Measurements from ENCODE around the gene GCC1. TPM values are rescaled to one million over a fixed set of nuclear protein-coding genes. Genes with fewer than 3 reads are reported as not detected.
"Not testable (repeated sequence)": the region's sequence is repeated elsewhere in the genome, so short reads cannot be mapped to it uniquely, and the experiment has no call there.

GCC1 gene
- polyA plus RNA-seq, 1 donor, result 13.1 TPM

GRCh38 chr7:127541548-127541947 lies 43.8 kb downstream of the GCC1 start:
- H3K4me1 ChIP-seq (ENCODE audit: control insufficient read depth, insufficient read depth, low read length), result no peaks in the 10 kb centered on the region
- H3K4me3 ChIP-seq (ENCODE audit: low read length), result no peak overlapping the region
- peaks cover 14% of the 10 kb centered on the region for H3K27me3 ChIP-seq (ENCODE audit: control insufficient read depth, insufficient read depth, low read length)
- no CpG with 5 or more reads among the region's 4 CpGs for WGBS (ENCODE audit: insufficient coverage, low lambda C conversion rate)
- H3K36me3 ChIP-seq (ENCODE audit: control insufficient read depth, insufficient read depth, low read length), result no peaks in the 10 kb centered on the region
- H3K9me3 ChIP-seq (ENCODE audit: control insufficient read depth, low read depth, low read length), result peaks cover 3% of the 10 kb centered on the region
- DNase-seq, result no peak
- H3K27ac ChIP-seq (ENCODE audit: low read length), result no peak overlapping the region

- WGBS (ENCODE audit: insufficient coverage, low lambda C conversion rate), result no CpG with 5 or more reads among the region's 10 CpGs
These were observed 44.9 kb downstream of the GCC1 start for GRCh38 chr7:127540461-127540860.

GRCh38 chr7:127539116-127539515 lies 46.3 kb downstream of the GCC1 start:
- DNase-seq, result no peak
- Histone ChIP-seq H3K4me1 (ENCODE audit: control insufficient read depth, insufficient read depth, low read length) (no peaks in the 10 kb centered on the region), H3K36me3 (ENCODE audit: control insufficient read depth, insufficient read depth, low read length) (no peaks in the 10 kb centered on the region), H3K27ac (ENCODE audit: low read length) (no peak overlapping the region), H3K4me3 (ENCODE audit: low read length) (no peak overlapping the region), H3K9me3 (ENCODE audit: control insufficient read depth, low read depth, low read length) (no peaks in the 10 kb centered on the region), H3K27me3 (ENCODE audit: control insufficient read depth, insufficient read depth, low read length) (peaks cover 27% of the 10 kb centered on the region)
- 67% methylated on average over 4 of the region's 9 CpGs for whole genome bisulfite sequencing (ENCODE audit: insufficient coverage, low lambda C conversion rate)

More at GRCh38 chr7:127540461-127540860, 44.9 kb downstream of the GCC1 start:
- not testable (repeated sequence) for DNase-seq; H3K4me1 ChIP-seq (ENCODE audit: control insufficient read depth, insufficient read depth, low read length); H3K4me3 ChIP-seq (ENCODE audit: low read length); H3K36me3 ChIP-seq (ENCODE audit: control insufficient read depth, insufficient read depth, low read length); H3K9me3 ChIP-seq (ENCODE audit: control insufficient read depth, low read depth, low read length); H3K27ac ChIP-seq (ENCODE audit: low read length)
- H3K27me3 ChIP-seq (ENCODE audit: control insufficient read depth, insufficient read depth, low read length), result peaks cover 21% of the 10 kb centered on the region

GRCh38 chr7:127536741-127537140 lies 48.7 kb downstream of the GCC1 start:
- H3K36me3 ChIP-seq (ENCODE audit: control insufficient read depth, insufficient read depth, low read length), result no peaks in the 10 kb centered on the region
- no peak overlapping the region for H3K27ac ChIP-seq (ENCODE audit: low read length)
- no peak overlapping the region for H3K4me3 ChIP-seq (ENCODE audit: low read length)
- DNase-seq, result no peak
- H3K27me3 ChIP-seq (ENCODE audit: control insufficient read depth, insufficient read depth, low read length), result peaks cover 32% of the 10 kb centered on the region
- no CpG with 5 or more reads among the region's 16 CpGs for WGBS (ENCODE audit: insufficient coverage, low lambda C conversion rate)
- no peaks in the 10 kb centered on the region for H3K9me3 ChIP-seq (ENCODE audit: control insufficient read depth, low read depth, low read length)
- H3K4me1 ChIP-seq (ENCODE audit: control insufficient read depth, insufficient read depth, low read length), result no peaks in the 10 kb centered on the region

GRCh38 chr7:127536394-127536691 lies 49.1 kb downstream of the GCC1 start:
- Histone ChIP-seq H3K4me3 (ENCODE audit: low read length) (no peak overlapping the region), H3K27ac (ENCODE audit: low read length) (no peak overlapping the region), H3K9me3 (ENCODE audit: control insufficient read depth, low read depth, low read length) (no peaks in the 10 kb centered on the region), H3K27me3 (ENCODE audit: control insufficient read depth, insufficient read depth, low read length) (peaks cover 32% of the 10 kb centered on the region), H3K4me1 (ENCODE audit: control insufficient read depth, insufficient read depth, low read length) (no peaks in the 10 kb centered on the region), H3K36me3 (ENCODE audit: control insufficient read depth, insufficient read depth, low read length) (no peaks in the 10 kb centered on the region)
- no peak for DNase-seq
- 70% methylated on average over 2 of the region's 2 CpGs for WGBS (ENCODE audit: insufficient coverage, low lambda C conversion rate)

- WGBS (ENCODE audit: insufficient coverage, low lambda C conversion rate), result 97% methylated on average over 8 of the region's 11 CpGs
- DNase-seq, result no peak
- no peak overlapping the region for H3K4me3 ChIP-seq (ENCODE audit: low read length)
- H3K27ac ChIP-seq (ENCODE audit: low read length), result no peak overlapping the region
- peaks cover 32% of the 10 kb centered on the region for H3K27me3 ChIP-seq (ENCODE audit: control insufficient read depth, insufficient read depth, low read length)
- no peaks in the 10 kb centered on the region for H3K4me1 ChIP-seq (ENCODE audit: control insufficient read depth, insufficient read depth, low read length)
- H3K36me3 ChIP-seq (ENCODE audit: control insufficient read depth, insufficient read depth, low read length), result no peaks in the 10 kb centered on the region
- no peaks in the 10 kb centered on the region for H3K9me3 ChIP-seq (ENCODE audit: control insufficient read depth, low read depth, low read length)
These were observed 49.6 kb downstream of the GCC1 start for GRCh38 chr7:127535546-127536393.

- Histone ChIP-seq H3K4me1 (ENCODE audit: control insufficient read depth, insufficient read depth, low read length) (no peaks in the 10 kb centered on the region), H3K27ac (ENCODE audit: low read length) (no peak overlapping the region), H3K4me3 (ENCODE audit: low read length) (no peak overlapping the region), H3K36me3 (ENCODE audit: control insufficient read depth, insufficient read depth, low read length) (no peaks in the 10 kb centered on the region), H3K9me3 (ENCODE audit: control insufficient read depth, low read depth, low read length) (no peaks in the 10 kb centered on the region), H3K27me3 (ENCODE audit: control insufficient read depth, insufficient read depth, low read length) (peaks cover 32% of the 10 kb centered on the region)
- WGBS (ENCODE audit: insufficient coverage, low lambda C conversion rate), result no CpG with 5 or more reads among the region's 5 CpGs
- no peak for DNase-seq
These were observed 50.8 kb downstream of the GCC1 start for GRCh38 chr7:127534636-127535035.

GRCh38 chr7:127532736-127533135 lies 52.7 kb downstream of the GCC1 start:
- Histone ChIP-seq H3K27ac (ENCODE audit: low read length) (no peak overlapping the region), H3K27me3 (ENCODE audit: control insufficient read depth, insufficient read depth, low read length) (peaks cover 26% of the 10 kb centered on the region), H3K4me1 (ENCODE audit: control insufficient read depth, insufficient read depth, low read length) (no peaks in the 10 kb centered on the region), H3K9me3 (ENCODE audit: control insufficient read depth, low read depth, low read length) (no peaks in the 10 kb centered on the region), H3K36me3 (ENCODE audit: control insufficient read depth, insufficient read depth, low read length) (no peaks in the 10 kb centered on the region), H3K4me3 (ENCODE audit: low read length) (no peak overlapping the region)
- DNase-seq, result no peak

GRCh38 chr7:127532151-127532550 lies 53.2 kb downstream of the GCC1 start:
- H3K27ac ChIP-seq (ENCODE audit: low read length), result no peak overlapping the region
- H3K27me3 ChIP-seq (ENCODE audit: control insufficient read depth, insufficient read depth, low read length), result peaks cover 23% of the 10 kb centered on the region
- no peak for DNase-seq
- no peaks in the 10 kb centered on the region for H3K4me1 ChIP-seq (ENCODE audit: control insufficient read depth, insufficient read depth, low read length)
- no peak overlapping the region for H3K4me3 ChIP-seq (ENCODE audit: low read length)
- no peaks in the 10 kb centered on the region for H3K36me3 ChIP-seq (ENCODE audit: control insufficient read depth, insufficient read depth, low read length)
- WGBS (ENCODE audit: insufficient coverage, low lambda C conversion rate), result 45% methylated on average over 2 of the region's 2 CpGs
- no peaks in the 10 kb centered on the region for H3K9me3 ChIP-seq (ENCODE audit: control insufficient read depth, low read depth, low read length)

Data from large intestine (tissue), 3 donors.